Erythroblast (primary cell): ENCODE results near the gene UIMC1.

ENCODE experiments used
- DNase-seq, 2 experiments: peaks; one replicate each; lab custom pipeline; 2025; lab: John Stamatoyannopoulos, UW
- GATA1 ChIP-seq: IDR thresholded peaks from 2 replicates; pipeline ENCODE4 v1.6.1; 2011; ENCODE audit warnings: low read depth, mild to moderate bottlenecking, control low read depth, low read length, moderate library complexity
- POLR2A ChIP-seq: IDR thresholded peaks from 2 replicates; pipeline ENCODE4 v1.6.1; 2011; ENCODE audit warnings: mild to moderate bottlenecking, low read length

Gene UIMC1

GRCh38 chr5:176863041-176863764, 143.4 kb downstream of the UIMC1 start:
- no peak for DNase-seq
- TF ChIP-seq GATA1 (no peak), POLR2A (no peak)

DNA sequence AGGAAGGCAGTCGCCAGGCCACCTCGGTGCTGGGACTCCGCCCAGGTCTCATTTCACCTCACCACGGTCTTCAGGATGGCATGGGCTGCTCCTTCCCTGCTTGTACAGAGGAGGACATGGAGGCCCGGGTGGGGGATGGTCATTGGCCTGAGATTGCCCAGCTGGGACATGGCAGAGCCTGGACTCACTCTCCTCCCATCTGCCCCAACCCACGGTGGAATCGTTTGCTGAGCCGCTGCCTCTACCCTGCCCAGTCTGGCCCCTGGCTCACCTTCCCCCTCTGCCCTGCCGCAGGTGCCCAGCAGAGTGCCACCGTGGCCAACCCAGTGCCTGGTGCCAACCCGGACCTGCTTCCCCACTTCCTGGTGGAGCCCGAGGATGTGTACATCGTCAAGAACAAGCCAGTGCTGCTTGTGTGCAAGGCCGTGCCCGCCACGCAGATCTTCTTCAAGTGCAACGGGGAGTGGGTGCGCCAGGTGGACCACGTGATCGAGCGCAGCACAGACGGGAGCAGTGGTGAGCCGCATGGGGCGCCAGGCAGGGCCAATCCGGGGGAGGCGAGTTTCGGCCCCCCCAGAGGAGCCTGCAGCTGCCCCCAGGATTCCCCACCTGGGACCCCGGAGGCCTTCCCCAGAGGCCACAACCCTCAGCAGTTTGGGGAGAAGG, 144.1 kb downstream of the UIMC1 start:
- no peak for DNase-seq
- TF ChIP-seq POLR2A, result no peak
- TF ChIP-seq GATA1, result no peak

GRCh38 chr5:176861276-176861675, 145.3 kb downstream of the UIMC1 start:
- DNase-seq, result no peak
- TF ChIP-seq GATA1 (no peak), POLR2A (no peak)

GRCh38 chr5:176860381-176860780, 146.2 kb downstream of the UIMC1 start:
- DNase-seq, result no peak
- TF ChIP-seq POLR2A (no peak), GATA1 (no peak)

- TF ChIP-seq GATA1, result no peak
- no peak for TF ChIP-seq POLR2A
- no peak for DNase-seq
These were observed 146.7 kb downstream of the UIMC1 start for GRCh38 chr5:176859916-176860315.

DNA sequence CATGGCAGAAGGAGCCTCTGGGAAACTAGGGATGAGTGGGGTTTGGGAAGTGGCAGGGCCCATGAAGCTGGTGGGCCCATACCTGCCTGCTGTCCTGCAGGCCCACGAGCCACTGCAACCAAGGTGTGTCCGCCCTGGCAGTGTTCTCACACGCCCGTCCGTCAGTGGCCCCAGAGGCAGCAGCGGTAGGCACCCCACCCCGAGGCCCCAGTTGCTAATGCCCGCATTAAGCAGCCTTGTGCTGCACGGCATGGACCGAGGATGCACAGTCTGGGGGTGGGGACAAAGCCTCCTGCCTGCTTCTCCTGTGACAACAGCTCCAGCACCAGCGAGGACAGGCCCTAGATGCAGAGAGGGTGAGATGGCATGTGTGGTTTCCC, 148.7 kb downstream of the UIMC1 start:
- DNase-seq, result no peak
- TF ChIP-seq GATA1, result no peak
- TF ChIP-seq POLR2A, result no peak

DNA sequence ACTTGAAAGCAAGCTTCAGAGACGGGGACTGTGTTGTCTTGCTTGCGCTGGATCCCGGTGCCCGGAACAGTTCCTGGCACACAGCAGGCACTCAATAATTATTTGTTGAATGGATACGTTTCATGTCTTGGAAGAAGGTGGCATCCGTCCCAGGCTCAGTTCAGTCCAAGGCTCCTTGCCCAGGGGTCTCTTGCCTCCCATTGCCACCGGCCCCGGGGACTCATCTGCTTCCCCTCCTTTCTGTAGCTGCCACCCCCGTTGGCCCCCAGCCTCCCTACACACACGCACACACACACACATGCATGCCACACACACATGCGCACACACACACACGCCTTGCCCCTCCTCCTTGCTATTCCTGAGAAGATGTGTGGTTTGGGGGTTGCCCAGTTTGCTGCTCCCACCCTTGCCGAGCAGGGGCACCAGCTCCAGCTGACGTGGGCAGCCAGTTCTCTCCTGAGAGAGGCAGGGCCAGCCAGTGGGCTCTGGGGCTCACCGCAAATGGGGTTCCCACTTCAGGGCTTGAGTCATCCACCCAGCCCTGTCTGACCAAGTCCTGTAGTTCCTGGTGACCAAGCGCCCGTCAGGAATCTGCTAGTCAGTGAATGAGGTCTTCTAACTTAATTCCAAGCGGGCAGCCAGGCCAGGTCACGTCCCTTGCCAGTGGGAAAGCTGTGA, 149.2 kb downstream of the UIMC1 start:
- TF ChIP-seq GATA1, result no peak
- no peak for TF ChIP-seq POLR2A
- DNase-seq, result no peak

- TF ChIP-seq POLR2A (no peak), GATA1 (no peak)
- no peak for DNase-seq
These were observed 149.8 kb downstream of the UIMC1 start for GRCh38 chr5:176856746-176857145.

- TF ChIP-seq GATA1 (no peak), POLR2A (no peak)
These were observed 151.0 kb downstream of the UIMC1 start for GRCh38 chr5:176855598-176855997.

More at GRCh38 chr5:176855598-176855997, 151.0 kb downstream of the UIMC1 start:
- DNase-seq, result no peak
